Ishikawa (cell line): ENCODE results near the gene IDH1.

Source experiments
- CEBPB ChIP-seq: IDR thresholded peaks from 2 replicates; pipeline ENCODE4 v1.6.1; 2012
- EGR1 ChIP-seq: IDR thresholded peaks from 2 replicates; pipeline ENCODE4 v1.6.1; 2012
- REST ChIP-seq: IDR thresholded peaks from 2 replicates; pipeline ENCODE4 v1.6.1; 2012; ENCODE audit warnings: low read depth, mild to moderate bottlenecking
- TAF1 ChIP-seq: IDR thresholded peaks from 2 replicates; pipeline ENCODE4 v1.6.1; 2012; ENCODE audit warnings: low read depth, mild to moderate bottlenecking
- YY1 ChIP-seq: IDR thresholded peaks from 2 replicates; pipeline ENCODE4 v1.6.1; 2012; ENCODE audit warnings: low read depth

GRCh38 chr2:208192611-208193236 is 62.1 kb downstream of the IDH1 start:
- TF ChIP-seq EGR1 (no peak), REST (no peak), YY1 (no peak), TAF1 (no peak), CEBPB (no peak)
